ENCODE measurements around the gene BBLN. TPM values are rescaled to one million over a fixed set of nuclear protein-coding genes. Genes with fewer than 3 reads are reported as not detected.

BBLN gene
- total RNA-seq, 4 donors from 2014 or later = 97.3 to 178 (median 149) TPM

DNA sequence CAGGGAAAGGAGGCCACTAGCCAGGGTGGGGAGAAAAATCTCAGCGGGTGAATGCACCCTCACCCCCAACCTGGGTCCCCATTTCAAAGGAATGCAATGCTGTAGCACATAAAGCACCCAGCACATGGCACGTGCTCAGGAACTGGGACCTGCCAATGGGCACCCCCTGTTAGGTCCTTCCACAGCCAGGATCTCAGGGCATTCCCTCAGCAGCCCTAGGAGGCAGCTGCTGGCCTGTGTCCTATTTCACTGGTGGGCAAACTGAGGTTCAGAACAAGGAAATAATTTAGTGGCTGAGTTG is 51.9 kb downstream of the BBLN start:
- DNase-seq = no peak
- Histone ChIP-seq H3K27me3 (no peaks in the 10 kb centered on the region), H3K9me3 (no peaks in the 10 kb centered on the region), H3K4me1 (peaks cover 0 to 11% (median 3%) of the 10 kb centered on the region in 4 donors), H3K36me3 (no peaks in the 10 kb centered on the region), H3K27ac (no peak overlapping the region), H3K4me3 (no peak overlapping the region)
- no peak for TF ChIP-seq EP300 (IDR thresholded peaks at IDR 0.05; ENCODE audit: low read depth)
- TF ChIP-seq, protein P1, sequence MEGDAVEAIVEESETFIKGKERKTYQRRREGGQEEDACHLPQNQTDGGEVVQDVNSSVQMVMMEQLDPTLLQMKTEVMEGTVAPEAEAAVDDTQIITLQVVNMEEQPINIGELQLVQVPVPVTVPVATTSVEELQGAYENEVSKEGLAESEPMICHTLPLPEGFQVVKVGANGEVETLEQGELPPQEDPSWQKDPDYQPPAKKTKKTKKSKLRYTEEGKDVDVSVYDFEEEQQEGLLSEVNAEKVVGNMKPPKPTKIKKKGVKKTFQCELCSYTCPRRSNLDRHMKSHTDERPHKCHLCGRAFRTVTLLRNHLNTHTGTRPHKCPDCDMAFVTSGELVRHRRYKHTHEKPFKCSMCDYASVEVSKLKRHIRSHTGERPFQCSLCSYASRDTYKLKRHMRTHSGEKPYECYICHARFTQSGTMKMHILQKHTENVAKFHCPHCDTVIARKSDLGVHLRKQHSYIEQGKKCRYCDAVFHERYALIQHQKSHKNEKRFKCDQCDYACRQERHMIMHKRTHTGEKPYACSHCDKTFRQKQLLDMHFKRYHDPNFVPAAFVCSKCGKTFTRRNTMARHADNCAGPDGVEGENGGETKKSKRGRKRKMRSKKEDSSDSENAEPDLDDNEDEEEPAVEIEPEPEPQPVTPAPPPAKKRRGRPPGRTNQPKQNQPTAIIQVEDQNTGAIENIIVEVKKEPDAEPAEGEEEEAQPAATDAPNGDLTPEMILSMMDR (IDR thresholded peaks at IDR 0.05) = no peak
- no peak for TF ChIP-seq POLR2A (IDR thresholded peaks at IDR 0.05)
- no peak for TF ChIP-seq POLR2AphosphoS5 (IDR thresholded peaks at IDR 0.05)
- 47% methylated on average over 2 of the region's 2 CpGs; no CpG with 5 or more reads in 1 of the 2 donors for WGBS, 2 donors (ENCODE audit: low coverage in 1 of 2)
- intact Hi-C loops (cut with DNase I; ENCODE audit: low total_unique reads) (no loop called here), in situ Hi-C loops (cut with MboI; ENCODE audit: low pct_ligation_motif_present in 1 of 4, low pct_unique_long_range_greater_than_20kb in 1 of 4, low sequenced_read_pairs in 3 of 4) (no loop called here)

Other genes with a start within 250 kb of the BBLN start
- gene ST6GALNAC4, start 243.2 kb upstream of the BBLN start, total RNA-seq = 10 to 100 TPM; 16.7 to 66.1 (median 47.3) TPM
- gene PIP5KL1, start 229.5 kb upstream of the BBLN start, total RNA-seq = 1 to 10 TPM in 1 of 4 donors, not detected in 3; 4.6 TPM
- 100 to 1,000 TPM in 1 of 4 donors, 10 to 100 TPM in 3; 20.6 to 249 (median 26.3) TPM for gene DPM2, start 222.4 kb upstream of the BBLN start, total RNA-seq
- 100 to 1,000 TPM in 2 of 4 donors, 10 to 100 TPM in 2; 77.0 to 230 (median 96.7) TPM for gene EEIG1, start 179.3 kb upstream of the BBLN start, total RNA-seq
- gene NAIF1, start 92.9 kb upstream of the BBLN start, total RNA-seq = 10 to 100 TPM in 3 of 4 donors, under 1 TPM in 1; 0.60 to 23.2 (median 14.0) TPM
- 10 to 100 TPM; 25.5 to 35.5 (median 32.5) TPM for gene SLC25A25, start 92.0 kb upstream of the BBLN start, total RNA-seq
- gene PTGES2, start 32.5 kb upstream of the BBLN start, total RNA-seq = 100 to 1,000 TPM; 109 to 434 (median 164) TPM
- gene LCN2, start 10.8 kb upstream of the BBLN start, total RNA-seq = 100 to 1,000 TPM in 1 of 4 donors, 10 to 100 TPM in 2, 1 to 10 TPM in 1; 8.6 to 115 (median 37.3) TPM
- 100 to 1,000 TPM in 1 of 4 donors, 10 to 100 TPM in 3; 59.9 to 211 (median 73.0) TPM for gene CIZ1, start 31.3 kb downstream of the BBLN start, total RNA-seq
- gene DNM1, start 43.1 kb downstream of the BBLN start, total RNA-seq = 10 to 100 TPM in 2 of 4 donors, 1 to 10 TPM in 2; 7.5 to 41.8 (median 14.3) TPM
- 100 to 1,000 TPM in 1 of 4 donors, 10 to 100 TPM in 3; 69.9 to 206 (median 75.5) TPM for gene GOLGA2, start 115.7 kb downstream of the BBLN start, total RNA-seq
- gene SWI5, start 116.0 kb downstream of the BBLN start, total RNA-seq = 10 to 100 TPM in 2 of 4 donors, 1 to 10 TPM in 1, not detected in 1; 7.8 to 20.8 (median 20.8) TPM
- gene TRUB2, start 162.2 kb downstream of the BBLN start, total RNA-seq = 10 to 100 TPM in 3 of 4 donors, 1 to 10 TPM in 1; 6.0 to 47.0 (median 12.5) TPM
- gene COQ4, start 162.6 kb downstream of the BBLN start, total RNA-seq = 100 to 1,000 TPM in 3 of 4 donors, 10 to 100 TPM in 1; 90.8 to 117 (median 109) TPM
- gene SLC27A4, start 180.3 kb downstream of the BBLN start, total RNA-seq = 10 to 100 TPM; 26.3 to 92.4 (median 44.2) TPM
- gene URM1, start 211.1 kb downstream of the BBLN start, total RNA-seq = 10 to 100 TPM; 24.7 to 37.5 (median 27.9) TPM

Data from transverse colon (tissue), 4 donors.